H1 (cell line): Measurements from ENCODE around the gene LAMB1. TPM values are rescaled to one million over a fixed set of nuclear protein-coding genes. Genes with fewer than 3 reads are reported as not detected.
A peak's percentile ranks its signal among the peaks of the same experiment; 100 is the strongest.

Experiments used
- CTCF ChIA-PET: fragments of 300-600 bp; sonication (Branson Sonifier 250); formaldehyde crosslinking; loops from one replicate; lab custom pipeline; 2021; ENCODE audit not compliant: partially characterized antibody; lab: Charles Lee
- POLR2A ChIA-PET: fragments of 300-600 bp; sonication (Branson Sonifier 250); formaldehyde crosslinking; loops from one replicate; lab custom pipeline; 2021; ENCODE audit warnings: inconsistent platforms; ENCODE audit not compliant: partially characterized antibody; lab: Charles Lee
- DNase-seq, 2 experiments: peaks; one replicate each; pipeline versions ENCODE4 v3.0.0 to v3.0.0-alpha.2; 2010 to 2022; ENCODE audit warnings: low spot score in 2 of 2, low read depth in 1 of 2, mixed read lengths in 1 of 2
- FAIRE-seq: peaks from 2 replicates; lab custom pipeline; 2011; peaks lifted over from hg19 to GRCh38; lab: Jason Lieb, UNC
- H2AFZ ChIP-seq: 2 replicates; pipeline ENCODE4 v1.8.1; 2012; ENCODE audit warnings: low read length, inconsistent platforms
- H2AK5ac ChIP-seq: 2 replicates; pipeline ENCODE4 v1.6.1; 2013; ENCODE audit warnings: low read depth, low read length
- H2BK120ac ChIP-seq: replicated peaks from 2 replicates; pipeline ENCODE3; 2013; ENCODE audit warnings: low read depth, low read length, inconsistent platforms
- H2BK12ac ChIP-seq: 2 replicates; pipeline ENCODE4 v1.6.1; 2013; ENCODE audit warnings: low read depth, low read length
- H2BK15ac ChIP-seq: 2 replicates; pipeline ENCODE4 v1.6.1; 2013; ENCODE audit warnings: low read length
- H2BK20ac ChIP-seq: 2 replicates; pipeline ENCODE4 v1.6.1; 2013; ENCODE audit warnings: low read length
- H2BK5ac ChIP-seq: 2 replicates; pipeline ENCODE4 v1.6.1; 2013; ENCODE audit warnings: low read depth, low read length
- H3K14ac ChIP-seq: 2 replicates; pipeline ENCODE4 v1.6.1; 2013; ENCODE audit warnings: inconsistent platforms; ENCODE audit not compliant: insufficient read length
- H3K18ac ChIP-seq: 2 replicates; pipeline ENCODE4 v1.6.1; 2013; ENCODE audit warnings: low read length; ENCODE audit errors: extremely low read depth
- H3K23ac ChIP-seq: 2 replicates; pipeline ENCODE4 v1.6.1; 2013; ENCODE audit warnings: inconsistent platforms; ENCODE audit not compliant: insufficient read length
- H3K23me2 ChIP-seq: 2 replicates; pipeline ENCODE4 v1.6.1; 2013; ENCODE audit warnings: low read depth, low read length
- H3K27ac ChIP-seq: 2 replicates; pipeline ENCODE4 v1.6.1; 2011; ENCODE audit warnings: low read depth, low read length, inconsistent platforms
- H3K27me3 ChIP-seq, 4 experiments: replicated peaks in 1 of 4; 1 replicate in 1 of 4; 2 replicates in 3 of 4; pipeline versions ENCODE4 v1.6.1 to v1.8.1; 2011 to 2013; ENCODE audit warnings: low read length in 3 of 4, mild to moderate bottlenecking in 3 of 4, inconsistent platforms in 2 of 4, mixed read lengths in 2 of 4, moderate library complexity in 1 of 4; ENCODE audit not compliant: control insufficient read depth in 3 of 4, insufficient read depth in 3 of 4; ENCODE audit errors: extremely low read depth in 1 of 4
- H3K36me3 ChIP-seq, 4 experiments: 2 replicates each; pipeline versions ENCODE4 v1.6.1 to v1.8.1; 2011 to 2013; ENCODE audit warnings: mild to moderate bottlenecking in 4 of 4, low read length in 3 of 4, moderate library complexity in 2 of 4, control low read depth in 1 of 4, inconsistent platforms in 1 of 4; ENCODE audit not compliant: insufficient read depth in 4 of 4, control insufficient read depth in 2 of 4
- H3K4ac ChIP-seq: replicated peaks from 2 replicates; pipeline ENCODE3; 2013; ENCODE audit warnings: low read length, low read depth, mixed read lengths, inconsistent platforms; ENCODE audit not compliant: insufficient read length
- H3K4me1 ChIP-seq, 4 experiments: replicated peaks in 1 of 4; 1 replicate in 1 of 4; 2 replicates in 3 of 4; pipeline versions ENCODE4 v1.6.1 to v1.8.1; 2011 to 2013; ENCODE audit warnings: low read length in 3 of 4, inconsistent platforms in 2 of 4, mixed read lengths in 1 of 4; ENCODE audit not compliant: insufficient read depth in 4 of 4, control insufficient read depth in 3 of 4
- H3K4me2 ChIP-seq, 2 experiments: 2 replicates each; pipeline versions ENCODE4 v1.6.1 to v1.8.1; 2011 to 2013; ENCODE audit warnings: low read depth in 2 of 2, low read length in 2 of 2, control low read depth in 1 of 2, inconsistent platforms in 1 of 2, mild to moderate bottlenecking in 1 of 2; ENCODE audit not compliant: insufficient read depth in 1 of 2
- H3K4me3 ChIP-seq, 4 experiments: fragments of 200-600, 300-600 bp in 1 of 4; sonication (generic), shearing (Covaris generic), sonication (Bioruptor Twin) in 1 of 4; 2 replicates each; pipeline versions ENCODE4 v1.5.1 to v1.8.1; 2011 to 2016; ENCODE audit warnings: low read length in 4 of 4, low read depth in 3 of 4, control low read depth in 2 of 4, inconsistent platforms in 2 of 4, mild to moderate bottlenecking in 2 of 4, mixed read lengths in 1 of 4, moderate library complexity in 1 of 4; ENCODE audit not compliant: insufficient read depth in 2 of 4; ENCODE audit errors: extremely low read depth in 1 of 4
- H3K56ac ChIP-seq: replicated peaks from 2 replicates; pipeline ENCODE3; 2013; ENCODE audit warnings: low read depth, mild to moderate bottlenecking, mixed read lengths, low read length, inconsistent platforms; ENCODE audit not compliant: insufficient read length
- H3K79me1 ChIP-seq: 2 replicates; pipeline ENCODE4 v1.6.1; 2013; ENCODE audit warnings: low read depth, low read length, control low read depth
- H3K79me2 ChIP-seq, 2 experiments: 2 replicates each; pipeline versions ENCODE4 v1.6.1 to v1.8.1; 2012 to 2013; ENCODE audit warnings: low read length in 2 of 2, mild to moderate bottlenecking in 2 of 2, inconsistent platforms in 1 of 2; ENCODE audit not compliant: insufficient read depth in 2 of 2, control insufficient read depth in 1 of 2
- H3K9ac ChIP-seq, 4 experiments: replicated peaks in 1 of 4; 1 replicate in 1 of 4; 2 replicates in 3 of 4; pipeline versions ENCODE4 v1.6.1 to v1.8.1; 2011 to 2013; ENCODE audit warnings: low read depth in 3 of 4, low read length in 3 of 4, control low read depth in 2 of 4, mild to moderate bottlenecking in 2 of 4, moderate library complexity in 2 of 4, inconsistent platforms in 1 of 4; ENCODE audit errors: extremely low read depth in 1 of 4
- H3K9me3 ChIP-seq, 2 experiments: 2 replicates each; pipeline versions ENCODE4 v1.6.1 to v1.8.1; 2012 to 2013; ENCODE audit warnings: mild to moderate bottlenecking in 2 of 2, moderate library complexity in 2 of 2, control low read depth in 1 of 2, inconsistent platforms in 1 of 2, low read depth in 1 of 2, low read length in 1 of 2, mixed read lengths in 1 of 2; ENCODE audit not compliant: insufficient read depth in 2 of 2
- H4K20me1 ChIP-seq, 2 experiments: replicated peaks in 1 of 2; 2 replicates each; pipeline versions ENCODE3 to v1.8.1; 2011 to 2013; ENCODE audit warnings: inconsistent platforms in 2 of 2, low read length in 2 of 2, mild to moderate bottlenecking in 1 of 2; ENCODE audit not compliant: insufficient read depth in 2 of 2, control insufficient read depth in 1 of 2
- H4K5ac ChIP-seq: 2 replicates; pipeline ENCODE4 v1.6.1; 2013; ENCODE audit warnings: low read length, low read depth, mixed read lengths, inconsistent platforms; ENCODE audit not compliant: insufficient read length
- H4K8ac ChIP-seq: 2 replicates; pipeline ENCODE4 v1.8.0; 2013; ENCODE audit warnings: mild to moderate bottlenecking, moderate library complexity, low read length, inconsistent platforms; ENCODE audit not compliant: insufficient read depth; ENCODE audit errors: extremely low read depth
- H4K91ac ChIP-seq: replicated peaks from 2 replicates; pipeline ENCODE3; 2013; ENCODE audit warnings: low read length, mixed read lengths, inconsistent platforms; ENCODE audit not compliant: insufficient read length
- ASH2L ChIP-seq: fragments of 200-600, 300-600 bp; sonication (generic); IDR thresholded peaks from one replicate; pipeline ENCODE4 v1.7.1; 2017; ENCODE audit warnings: low read length
- HDAC6 ChIP-seq: IDR thresholded peaks from one replicate; pipeline ENCODE4 v1.7.1; 2012; ENCODE audit warnings: low read depth, mild to moderate bottlenecking, inconsistent platforms, low read length, moderate library complexity
- NRF1 ChIP-seq: IDR thresholded peaks from 2 replicates; pipeline ENCODE4 v1.6.1; 2011; ENCODE audit warnings: mild to moderate bottlenecking, low read depth, low read length, improper control_type of control experiment
- POU5F1 ChIP-seq: IDR thresholded peaks from 2 replicates; pipeline ENCODE4 v1.6.1; 2011; ENCODE audit warnings: low read depth, mild to moderate bottlenecking, low read length, moderate library complexity
- RNF2 ChIP-seq: fragments of 200-900, 300-1000 bp; sonication (generic); IDR thresholded peaks from 2 replicates; pipeline ENCODE4 v1.7.1; 2016; ENCODE audit warnings: borderline replicate concordance, low read depth, mild to moderate bottlenecking, antibody characterized with exemption, low read length; ENCODE audit not compliant: poor library complexity, severe bottlenecking; ENCODE audit errors: missing control alignments
- SRF ChIP-seq: IDR thresholded peaks from 2 replicates; pipeline ENCODE4 v1.6.1; 2011; ENCODE audit warnings: mild to moderate bottlenecking, low read depth, low read length, moderate library complexity
- SUZ12 ChIP-seq: fragments of 200-600 bp; sonication (generic); IDR thresholded peaks from 2 replicates; pipeline ENCODE4 v1.6.1; 2012; ENCODE audit warnings: mild to moderate bottlenecking, inconsistent platforms, low read length, moderate library complexity, mixed read lengths
- TCF12 ChIP-seq: IDR thresholded peaks from 2 replicates; pipeline ENCODE4 v1.6.1; 2011; ENCODE audit warnings: low read depth, mild to moderate bottlenecking, low read length
- WGBS, 2 experiments: shearing (Covaris generic) in 1 of 2; methylation state at CpG; one replicate each; pipeline versions ENCODE4 v1.1.6 to v1.1.7; 2013 to 2015; ENCODE audit warnings: low lambda C conversion rate in 2 of 2, mixed read lengths in 2 of 2, inconsistent platforms in 1 of 2, low coverage in 1 of 2, missing lambda C conversion rate in 1 of 2; ENCODE audit not compliant: insufficient replicate concordance in 2 of 2, insufficient coverage in 1 of 2, insufficient read length in 1 of 2; ENCODE audit errors: extremely low coverage in 1 of 2, missing lambda C conversion rate in 1 of 2; 5-methylcytosine and 5-hydroxymethylcytosine counted together
- polyA plus RNA-seq, 7 experiments: library from polyadenylated mRNA; depleted of rRNA in 3 of 7; stranded (reverse) in 5 of 7; unstranded in 2 of 7; fragments of >200 nt in 5 of 7; fragments of 200-250 nt in 2 of 7; gene quantifications; 1 replicate in 5 of 7; 2 replicates in 1 of 7; 4 replicates in 1 of 7; pipeline versions ENCODE4 v1.2.1 to v1.2.3, GENCODE V29; 2011 to 2013; ENCODE audit warnings: missing spikeins in 2 of 7, mixed read lengths in 2 of 7
- total RNA-seq: library from RNA; stranded (reverse); fragmentation: NEBNext Ultra II Directional; extraction: Animal tissue kit (Norgen Biotek cat#: 25700); gene quantifications from 2 replicates; pipeline ENCODE4 v1.2.1, GENCODE V29; 2021
- TF ChIP-seq, protein P1 (sequence below): IDR thresholded peaks from 2 replicates; pipeline ENCODE4 v1.6.1; 2012; ENCODE audit warnings: inconsistent platforms
- TF ChIP-seq, protein P2 (sequence below), 3 experiments: IDR thresholded peaks; 1 replicate in 2 of 3; 2 replicates in 1 of 3; pipeline versions ENCODE4 v1.5.1 to v1.6.1; 2011; ENCODE audit warnings: low read length in 3 of 3, mild to moderate bottlenecking in 3 of 3, inconsistent platforms in 2 of 3, low read depth in 1 of 3, moderate library complexity in 1 of 3; ENCODE audit not compliant: insufficient read depth in 1 of 3; ENCODE audit errors: control extremely low read depth in 1 of 3

The LAMB1 gene
- total and polyA plus RNA-seq, 2 of the 8 experiments (the other 6 are each of a cell fraction or from before 2014, with no cell fraction given), result 31.9 to 38.5 TPM

DNA sequence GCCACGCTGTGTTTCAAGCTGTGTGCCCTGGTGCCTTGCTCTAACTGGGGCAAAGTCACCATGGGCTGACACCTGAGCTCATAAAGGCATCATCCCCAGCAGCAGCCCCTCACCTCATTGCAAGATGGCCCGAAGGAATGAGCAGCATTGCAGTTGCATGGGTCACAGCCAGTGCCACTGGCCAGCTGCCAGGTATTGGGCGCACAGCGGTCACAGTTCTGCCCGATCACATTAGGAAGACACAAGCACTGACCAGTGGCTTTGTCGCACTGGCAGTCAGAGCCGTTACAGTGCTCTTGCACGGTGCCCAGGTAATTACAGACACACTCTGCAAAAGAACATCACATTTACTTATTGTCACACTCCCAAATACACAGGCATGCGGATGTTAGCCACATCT lies 51.1 kb downstream of the LAMB1 start:
- Histone ChIP-seq H4K5ac (no peak overlapping the region), H2AFZ (no peak overlapping the region), H3K79me2 (no peaks in the 10 kb centered on the region), H2BK5ac (peak overlapping the region; percentile 37), H3K14ac (no peak overlapping the region), H3K36me3 (peaks cover 3 to 44% (median 9%) of the 10 kb centered on the region in 4 experiments; a peak in 5 of 8 replicates), H2BK15ac (peak overlapping the region; percentile 8; the same call in 1 of the 2 replicates), H3K18ac (no peak overlapping the region), H2BK120ac (no peak overlapping the region), H3K4me2 (peak overlapping the region; percentile 24 to 52; a peak in 2 of 4 replicates), H3K23ac (no peak overlapping the region), H3K27ac (no peak overlapping the region; the same call in 1 of the 2 replicates), H3K4ac (peak overlapping the region; percentile 24), H3K4me1 (peaks cover 3 to 17% (median 10%) of the 10 kb centered on the region in 4 experiments; a peak in 6 of 7 replicates), H2BK20ac (peak overlapping the region; percentile 77; the same call in 1 of the 2 replicates), H4K20me1 (no peaks in the 10 kb centered on the region), H4K8ac (no peak overlapping the region), H2BK12ac (peak overlapping the region; percentile 88), H3K79me1 (no peaks in the 10 kb centered on the region), H3K27me3 (no peaks in the 10 kb centered on the region), H3K56ac (no peak overlapping the region), H4K91ac (peak overlapping the region; percentile 58), H3K9me3 (no peaks in the 10 kb centered on the region), H3K23me2 (no peaks in the 10 kb centered on the region), H3K4me3 (0 out of 8 replicates have a peak overlapping the region, but pooled peaks of 1 of the 4 experiments have one; percentile 22), H3K9ac (no peak overlapping the region), H2AK5ac (peak overlapping the region; percentile 85)
- POLR2A ChIA-PET, result interaction anchor here (0.8 to 5.0 kb wide), 4 partner anchors 8 to 27 kb away, joined by 3 to 36 read pairs (median 4); no protein-coding TSS in a partner anchor
- DNase-seq (no peak), FAIRE-seq (no peak)
- CTCF ChIA-PET, result interaction anchor here (0.6 to 1.8 kb wide), 7 partner anchors 8 to 194 kb away, joined by 3 to 10 read pairs (median 4); no protein-coding TSS in a partner anchor
- 95% methylated on average over 9 of the region's 9 CpGs; no CpG with 5 or more reads in 1 of the 2 experiments for WGBS, 2 experiments
- TF ChIP-seq ASH2L, result no peak
- TF ChIP-seq POU5F1, result no peak
- no peak for TF ChIP-seq TCF12
- TF ChIP-seq SUZ12, result no peak
- TF ChIP-seq, protein P1, sequence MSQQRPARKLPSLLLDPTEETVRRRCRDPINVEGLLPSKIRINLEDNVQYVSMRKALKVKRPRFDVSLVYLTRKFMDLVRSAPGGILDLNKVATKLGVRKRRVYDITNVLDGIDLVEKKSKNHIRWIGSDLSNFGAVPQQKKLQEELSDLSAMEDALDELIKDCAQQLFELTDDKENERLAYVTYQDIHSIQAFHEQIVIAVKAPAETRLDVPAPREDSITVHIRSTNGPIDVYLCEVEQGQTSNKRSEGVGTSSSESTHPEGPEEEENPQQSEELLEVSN, result no peak
- TF ChIP-seq, protein P2, sequence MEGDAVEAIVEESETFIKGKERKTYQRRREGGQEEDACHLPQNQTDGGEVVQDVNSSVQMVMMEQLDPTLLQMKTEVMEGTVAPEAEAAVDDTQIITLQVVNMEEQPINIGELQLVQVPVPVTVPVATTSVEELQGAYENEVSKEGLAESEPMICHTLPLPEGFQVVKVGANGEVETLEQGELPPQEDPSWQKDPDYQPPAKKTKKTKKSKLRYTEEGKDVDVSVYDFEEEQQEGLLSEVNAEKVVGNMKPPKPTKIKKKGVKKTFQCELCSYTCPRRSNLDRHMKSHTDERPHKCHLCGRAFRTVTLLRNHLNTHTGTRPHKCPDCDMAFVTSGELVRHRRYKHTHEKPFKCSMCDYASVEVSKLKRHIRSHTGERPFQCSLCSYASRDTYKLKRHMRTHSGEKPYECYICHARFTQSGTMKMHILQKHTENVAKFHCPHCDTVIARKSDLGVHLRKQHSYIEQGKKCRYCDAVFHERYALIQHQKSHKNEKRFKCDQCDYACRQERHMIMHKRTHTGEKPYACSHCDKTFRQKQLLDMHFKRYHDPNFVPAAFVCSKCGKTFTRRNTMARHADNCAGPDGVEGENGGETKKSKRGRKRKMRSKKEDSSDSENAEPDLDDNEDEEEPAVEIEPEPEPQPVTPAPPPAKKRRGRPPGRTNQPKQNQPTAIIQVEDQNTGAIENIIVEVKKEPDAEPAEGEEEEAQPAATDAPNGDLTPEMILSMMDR (IDR thresholded peaks at IDR 0.05; ENCODE audit: control extremely low read depth in 1 of 3, insufficient read depth in 1 of 3, low read depth in 1 of 3, low read length in 3 of 3), result no peak
- no peak for TF ChIP-seq NRF1
- TF ChIP-seq HDAC6, result no peak
- no peak for TF ChIP-seq RNF2
- TF ChIP-seq SRF, result no peak
